IMR-90 (cell line): Measurements from ENCODE around the gene GAL. TPM values are rescaled to one million over a fixed set of nuclear protein-coding genes. Genes with fewer than 3 reads are reported as not detected.

Source experiments
- ATAC-seq: fragments of 200-7000 bp; cut with Tn5 transposase; 2 replicates; pipeline ENCODE4 v1.9.1; 2020; ENCODE audit warnings: low read depth, mild to moderate bottlenecking, moderate library complexity
- BruUV-seq: library from RNA; stranded (reverse); fragments of 400-500 nt; replicated peaks from 2 replicates; lab custom pipeline; 2021; lab: Mats Ljungman, UMichigan
- CTCF ChIA-PET: fragments of 300-600 bp; formaldehyde crosslinking; extraction: SDS; loops from one replicate; lab custom pipeline; 2021; ENCODE audit warnings: antibody characterized with exemption; lab: Yijun Ruan, JAX
- POLR2A ChIA-PET: fragments of 300-600 bp; sonication (Branson Sonifier 250); formaldehyde crosslinking; loops from one replicate; lab custom pipeline; 2022; ENCODE audit warnings: antibody characterized with exemption; ENCODE audit not compliant: unreplicated experiment; lab: Charles Lee
- DNase-seq: peaks from one replicate; pipeline ENCODE4 v3.0.0; 2013
- H2AFZ ChIP-seq: replicated peaks from 2 replicates; pipeline ENCODE3; 2013; ENCODE audit warnings: low read length, mild to moderate bottlenecking; ENCODE audit not compliant: poor library complexity
- H2AK5ac ChIP-seq: 2 replicates; pipeline ENCODE4 v1.6.1; 2013; ENCODE audit warnings: low read depth, low read length, inconsistent platforms
- H2AK9ac ChIP-seq: replicated peaks from 2 replicates; pipeline ENCODE3; 2013; ENCODE audit warnings: mild to moderate bottlenecking, low read depth, low read length, moderate library complexity; ENCODE audit not compliant: poor library complexity
- H2BK120ac ChIP-seq: 2 replicates; pipeline ENCODE4 v1.6.1; 2013; ENCODE audit warnings: low read depth, low read length, inconsistent platforms
- H2BK15ac ChIP-seq: 3 replicates; pipeline ENCODE4 v1.6.1; 2013; ENCODE audit warnings: low read depth, low read length, inconsistent platforms
- H2BK20ac ChIP-seq: 2 replicates; pipeline ENCODE4 v1.6.1; 2013; ENCODE audit warnings: low read depth, mild to moderate bottlenecking, inconsistent platforms, low read length, moderate library complexity
- H2BK5ac ChIP-seq: 2 replicates; pipeline ENCODE4 v1.6.1; 2013; ENCODE audit warnings: mild to moderate bottlenecking, low read depth, low read length, inconsistent platforms; ENCODE audit not compliant: poor library complexity, severe bottlenecking
- H3K14ac ChIP-seq: replicated peaks from 2 replicates; pipeline ENCODE4 v1.6.1; 2013; ENCODE audit warnings: low read depth, low read length, inconsistent platforms
- H3K18ac ChIP-seq: 2 replicates; pipeline ENCODE4 v1.6.1; 2013; ENCODE audit warnings: low read depth, low read length, control low read depth
- H3K23ac ChIP-seq: 2 replicates; pipeline ENCODE4 v1.6.1; 2013; ENCODE audit warnings: low read depth, low read length, inconsistent platforms
- H3K27ac ChIP-seq: 2 replicates; pipeline ENCODE4 v1.5.1; 2013; ENCODE audit warnings: mild to moderate bottlenecking, control low read depth, low read length; ENCODE audit not compliant: insufficient read depth
- H3K27me3 ChIP-seq: 2 replicates; pipeline ENCODE4 v1.6.1; 2013; ENCODE audit warnings: low read length; ENCODE audit not compliant: control insufficient read depth, insufficient read depth
- H3K36me3 ChIP-seq: 2 replicates; pipeline ENCODE4 v1.6.1; 2013; ENCODE audit warnings: low read length, mixed read lengths; ENCODE audit not compliant: control insufficient read depth, insufficient read depth
- H3K4ac ChIP-seq: 2 replicates; pipeline ENCODE4 v1.6.1; 2013; ENCODE audit warnings: low read depth, low read length, inconsistent platforms
- H3K4me1 ChIP-seq: 2 replicates; pipeline ENCODE4 v1.6.1; 2013; ENCODE audit warnings: low read length, mixed read lengths; ENCODE audit not compliant: control insufficient read depth, insufficient read depth
- H3K4me2 ChIP-seq: 2 replicates; pipeline ENCODE4 v1.6.1; 2013; ENCODE audit warnings: low read depth, mild to moderate bottlenecking, control low read depth, low read length, moderate library complexity
- H3K4me3 ChIP-seq: 2 replicates; pipeline ENCODE4 v1.5.1; 2013; ENCODE audit warnings: low read depth, mild to moderate bottlenecking, control low read depth, low read length, moderate library complexity; ENCODE audit not compliant: insufficient read depth
- H3K56ac ChIP-seq: 2 replicates; pipeline ENCODE4 v1.6.1; 2013; ENCODE audit warnings: low read length, inconsistent platforms; ENCODE audit not compliant: insufficient read depth; ENCODE audit errors: extremely low read depth
- H3K79me1 ChIP-seq, 2 experiments: 2 replicates each; pipeline ENCODE4 v1.6.1; 2013; ENCODE audit warnings: low read length in 2 of 2, inconsistent platforms in 1 of 2, low read depth in 1 of 2
- H3K9ac ChIP-seq: 2 replicates; pipeline ENCODE4 v1.6.1; 2013; ENCODE audit warnings: low read depth, low read length, control low read depth
- H3K9me1 ChIP-seq: 2 replicates; pipeline ENCODE4 v1.6.1; 2013; ENCODE audit warnings: low read length, inconsistent platforms; ENCODE audit not compliant: insufficient read depth
- H3K9me3 ChIP-seq: 2 replicates; pipeline ENCODE4 v1.6.1; 2013; ENCODE audit warnings: low read length; ENCODE audit not compliant: control insufficient read depth, insufficient read depth
- H4K20me1 ChIP-seq: 2 replicates; pipeline ENCODE4 v1.6.1; 2013; ENCODE audit warnings: low read length, inconsistent platforms; ENCODE audit not compliant: insufficient read depth
- H4K5ac ChIP-seq: 2 replicates; pipeline ENCODE4 v1.6.1; 2013; ENCODE audit warnings: mild to moderate bottlenecking, low read depth, low read length, control low read depth
- H4K8ac ChIP-seq, 2 experiments: 2 replicates each; pipeline ENCODE4 v1.6.1; 2013; ENCODE audit warnings: low read depth in 2 of 2, low read length in 2 of 2, control low read depth in 1 of 2, inconsistent platforms in 1 of 2
- H4K91ac ChIP-seq: 2 replicates; pipeline ENCODE4 v1.6.1; 2013; ENCODE audit warnings: low read depth, low read length, inconsistent platforms; ENCODE audit not compliant: insufficient read depth
- BHLHE40 ChIP-seq: fragments of 150-350 bp; IDR thresholded peaks from 2 replicates; pipeline ENCODE4 v1.6.1; 2016; ENCODE audit warnings: mild to moderate bottlenecking, low read depth, low read length
- CEBPB ChIP-seq: IDR thresholded peaks from 2 replicates; pipeline ENCODE4 v1.6.1; 2012; ENCODE audit warnings: low read depth, low read length, improper control_type of control experiment
- CTCF ChIP-seq: conservative IDR thresholded peaks from 2 replicates; pipeline ENCODE4 v1.5.1; 2012; ENCODE audit warnings: mild to moderate bottlenecking, low read depth, low read length, improper control_type of control experiment
- ELK1 ChIP-seq: fragments of 150-350 bp; IDR thresholded peaks from 2 replicates; pipeline ENCODE4 v1.6.1; 2016; ENCODE audit warnings: low read depth, mild to moderate bottlenecking, low read length, moderate library complexity, borderline replicate concordance
- FOS ChIP-seq: fragments of 150-350 bp; IDR thresholded peaks from 2 replicates; pipeline ENCODE4 v1.6.1; 2016; ENCODE audit warnings: low read depth, low read length
- MAFK ChIP-seq: IDR thresholded peaks from 2 replicates; pipeline ENCODE4 v1.6.1; 2012; ENCODE audit warnings: low read depth, low read length, improper control_type of control experiment
- MXI1 ChIP-seq: IDR thresholded peaks from 2 replicates; pipeline ENCODE4 v1.6.1; 2012; ENCODE audit warnings: low read depth, mild to moderate bottlenecking, low read length, moderate library complexity, borderline replicate concordance
- POLR2A ChIP-seq: IDR thresholded peaks from 2 replicates; pipeline ENCODE4 v1.6.1; 2012; ENCODE audit warnings: mild to moderate bottlenecking, low read depth, low read length
- RFX5 ChIP-seq: IDR thresholded peaks from 2 replicates; pipeline ENCODE4 v1.8.0; 2012; ENCODE audit warnings: low read depth, mild to moderate bottlenecking, low read length, moderate library complexity
- WGBS, 2 experiments: methylation state at CpG; one replicate each; pipeline versions ENCODE4 v1.1.5 to v1.1.7; 2013; ENCODE audit warnings: missing lambda C conversion rate in 2 of 2; ENCODE audit not compliant: insufficient read length in 1 of 2; ENCODE audit errors: extremely low coverage in 2 of 2; 5-methylcytosine and 5-hydroxymethylcytosine counted together
- dilution Hi-C: fragments of 300-500 bp; cut with HindIII; formaldehyde crosslinking; loops from one replicate; pipeline ENCODE4 v1.14.3; 2018; ENCODE audit warnings: low sequenced_read_pairs; ENCODE audit not compliant: unreplicated experiment
- in situ Hi-C: fragments of 300-500 bp; cut with MboI; formaldehyde crosslinking; loops from 3 replicates; pipeline ENCODE4 v1.14.3; 2019; ENCODE audit warnings: low sequenced_read_pairs, inconsistent platforms, mixed read lengths
- intact Hi-C: fragments of 100-400 bp; cut with micrococcal nuclease; formaldehyde crosslinking; loops from 2 replicates; pipeline ENCODE4 v1.10.0; 2022
- polyA plus RNA-seq, 3 experiments: library from polyadenylated mRNA; depleted of rRNA; stranded (reverse); fragments of >200 nt; gene quantifications; 2 replicates each; pipeline ENCODE4 v1.2.3, GENCODE V29; 2012; ENCODE audit warnings: low replicate concordance in 1 of 3
- total RNA-seq: library from RNA; depleted of rRNA; stranded (reverse); fragments of >200 nt; gene quantifications from 2 replicates; pipeline ENCODE4 v1.2.3, GENCODE V29; 2012
- TF ChIP-seq, protein P1 (sequence below): fragments of 150-350 bp; IDR thresholded peaks from 2 replicates; pipeline ENCODE4 v1.6.1; 2017; ENCODE audit warnings: mild to moderate bottlenecking, antibody characterized with exemption, low read length, low read depth

The GAL gene
- total and polyA plus RNA-seq, 2 of the 4 experiments (the other 2 are of a cell fraction) = 2.0 TPM; not detected in 1

- TF ChIP-seq CTCF (no peak), RFX5 (no peak)
Observed at GRCh38 chr11:68715456-68716122, 31.2 kb downstream of the GAL start (continued).

- intact Hi-C loops (loop anchor here (10.0 kb wide), 1 partner anchor 106 kb away; no protein-coding TSS in a partner anchor), in situ Hi-C loops (no loop called here), dilution Hi-C loops (no loop called here)
- Histone ChIP-seq H2AFZ (no peak overlapping the region), H4K8ac (no peak overlapping the region), H3K4ac (no peak overlapping the region), H3K14ac (no peak overlapping the region), H2BK15ac (no peak overlapping the region), H3K27me3 (peaks cover 36% of the 10 kb centered on the region), H3K56ac (no peak overlapping the region), H4K91ac (no peak overlapping the region), H4K20me1 (no peaks in the 10 kb centered on the region), H3K9me1 (0 out of 2 replicates have a peak, but pooled peaks cover 3% of the 10 kb centered on the region), H2BK5ac (no peak overlapping the region), H3K4me1 (no peaks in the 10 kb centered on the region), H3K4me3 (no peak overlapping the region), H2BK20ac (no peak overlapping the region), H3K9ac (no peak overlapping the region), H3K4me2 (no peak overlapping the region), H3K79me1 (no peaks in the 10 kb centered on the region), H2AK5ac (no peak overlapping the region), H3K23ac (no peak overlapping the region), H3K27ac (no peak overlapping the region), H3K9me3 (peaks cover 16% of the 10 kb centered on the region), H2AK9ac (no peak overlapping the region), H2BK120ac (no peak overlapping the region), H3K36me3 (no peaks in the 10 kb centered on the region), H3K18ac (no peak overlapping the region), H4K5ac (no peak overlapping the region)
- no CpG with 5 or more reads among the region's 2 CpGs for WGBS, 2 experiments
- no TSS peak for BruUV-seq
- DNase-seq (no peak), ATAC-seq (no peak)
- ChIA-PET CTCF (no interaction called here), POLR2A (no interaction called here)
- TF ChIP-seq ELK1 (no peak), CEBPB (no peak), MXI1 (no peak), MAFK (no peak), POLR2A (no peak), FOS (no peak), BHLHE40 (no peak), CTCF (no peak)
- TF ChIP-seq, protein P1, sequence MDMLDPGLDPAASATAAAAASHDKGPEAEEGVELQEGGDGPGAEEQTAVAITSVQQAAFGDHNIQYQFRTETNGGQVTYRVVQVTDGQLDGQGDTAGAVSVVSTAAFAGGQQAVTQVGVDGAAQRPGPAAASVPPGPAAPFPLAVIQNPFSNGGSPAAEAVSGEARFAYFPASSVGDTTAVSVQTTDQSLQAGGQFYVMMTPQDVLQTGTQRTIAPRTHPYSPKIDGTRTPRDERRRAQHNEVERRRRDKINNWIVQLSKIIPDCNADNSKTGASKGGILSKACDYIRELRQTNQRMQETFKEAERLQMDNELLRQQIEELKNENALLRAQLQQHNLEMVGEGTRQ = no peak
Observed at GRCh38 chr11:68721075-68721474, 36.7 kb downstream of the GAL start.
